Measurements from ENCODE around the gene RMRP. TPM values are rescaled to one million over a fixed set of nuclear protein-coding genes. Genes with fewer than 3 reads are reported as not detected.
"Not testable (repeated sequence)": the region's sequence is repeated elsewhere in the genome, so short reads cannot be mapped to it uniquely, and the experiment has no call there.

Gene RMRP
- total RNA-seq, 2 donors from 2014 or later: 17,358 to 20,060 TPM

GRCh38 chr9:35612843-35613242, 45.0 kb downstream of the RMRP start:
- no peak overlapping the region for H3K27ac Mint-ChIP-seq
- TF ChIP-seq CTCF (conservative IDR thresholded peaks at IDR 0.05): no peak
- peaks cover 12% of the 10 kb centered on the region for H3K4me1 Mint-ChIP-seq
- no peaks in the 10 kb centered on the region for H3K9me3 ChIP-seq (ENCODE audit: control insufficient read depth, low read length)
- no peak overlapping the region for H3K27ac ChIP-seq (ENCODE audit: low read depth, low read length)
- H3K27me3 ChIP-seq (ENCODE audit: control insufficient read depth, insufficient read depth, low read length, poor library complexity, severe bottlenecking): peaks cover 39% of the 10 kb centered on the region
- H3K36me3 Mint-ChIP-seq (ENCODE audit: low read depth): peaks cover 8% of the 10 kb centered on the region
- peaks cover 47% of the 10 kb centered on the region for H3K27me3 Mint-ChIP-seq (ENCODE audit: insufficient read depth)
- no peak overlapping the region for H3K4me3 ChIP-seq (ENCODE audit: low read length)
- H3K4me1 ChIP-seq (ENCODE audit: control insufficient read depth, insufficient read depth, low read length): no peaks in the 10 kb centered on the region
- H3K36me3 ChIP-seq (ENCODE audit: control insufficient read depth, insufficient read depth, low read length): peaks cover 8% of the 10 kb centered on the region
- no peaks in the 10 kb centered on the region for H3K9me3 Mint-ChIP-seq
- no peak overlapping the region for H3K9ac ChIP-seq (ENCODE audit: extremely low read depth, low read length, poor library complexity, severe bottlenecking)
- no peak overlapping the region for H3K4me3 Mint-ChIP-seq
- 93 to 100% methylated on average over 2 of the region's 2 CpGs for WGBS, 2 experiments (ENCODE audit: insufficient coverage in 1 of 2, insufficient read length in 1 of 2)
- no peak for DNase-seq

GRCh38 chr9:35612066-35612465, 45.8 kb downstream of the RMRP start:
- not testable (repeated sequence) for H3K9ac ChIP-seq (ENCODE audit: extremely low read depth, low read length, poor library complexity, severe bottlenecking); H3K27ac Mint-ChIP-seq; H3K4me3 ChIP-seq (ENCODE audit: low read length); H3K4me1 ChIP-seq (ENCODE audit: control insufficient read depth, insufficient read depth, low read length); H3K4me3 Mint-ChIP-seq; H3K27ac ChIP-seq (ENCODE audit: low read depth, low read length); H3K9me3 Mint-ChIP-seq; DNase-seq; H3K9me3 ChIP-seq (ENCODE audit: control insufficient read depth, low read length)
- Histone ChIP-seq H3K36me3 (ENCODE audit: control insufficient read depth, insufficient read depth, low read length) (peaks cover 14% of the 10 kb centered on the region), H3K27me3 (ENCODE audit: control insufficient read depth, insufficient read depth, low read length, poor library complexity, severe bottlenecking) (peaks cover 31% of the 10 kb centered on the region)
- Mint-ChIP-seq H3K4me1 (peaks cover 12% of the 10 kb centered on the region), H3K27me3 (ENCODE audit: insufficient read depth) (peaks cover 39% of the 10 kb centered on the region), H3K36me3 (ENCODE audit: low read depth) (peaks cover 15% of the 10 kb centered on the region)
- WGBS, 2 experiments (ENCODE audit: insufficient coverage in 1 of 2, insufficient read length in 1 of 2): 90 to 92% methylated on average over 4 of the region's 4 CpGs

GRCh38 chr9:35611230-35611797, 46.5 kb downstream of the RMRP start:
- peaks cover 33% of the 10 kb centered on the region for H3K27me3 Mint-ChIP-seq (ENCODE audit: insufficient read depth)
- Histone ChIP-seq H3K9ac (ENCODE audit: extremely low read depth, low read length, poor library complexity, severe bottlenecking) (no peak overlapping the region), H3K9me3 (ENCODE audit: control insufficient read depth, low read length) (no peaks in the 10 kb centered on the region), H3K4me3 (ENCODE audit: low read length) (no peak overlapping the region), H3K27me3 (ENCODE audit: control insufficient read depth, insufficient read depth, low read length, poor library complexity, severe bottlenecking) (peaks cover 23% of the 10 kb centered on the region), H3K27ac (ENCODE audit: low read depth, low read length) (no peak overlapping the region), H3K36me3 (ENCODE audit: control insufficient read depth, insufficient read depth, low read length) (peaks cover 14% of the 10 kb centered on the region), H3K4me1 (ENCODE audit: control insufficient read depth, insufficient read depth, low read length) (peaks cover 3% of the 10 kb centered on the region)
- no peaks in the 10 kb centered on the region for H3K9me3 Mint-ChIP-seq
- peak; percentile 79 for TF ChIP-seq CTCF (conservative IDR thresholded peaks at IDR 0.05)
- no peak overlapping the region for H3K27ac Mint-ChIP-seq
- DNase-seq: peak; percentile 75
- peaks cover 7% of the 10 kb centered on the region for H3K4me1 Mint-ChIP-seq
- no peak overlapping the region for H3K4me3 Mint-ChIP-seq
- 39 to 40% methylated on average over 7 to 8 of the region's 8 CpGs for WGBS, 2 experiments (ENCODE audit: insufficient coverage in 1 of 2, insufficient read length in 1 of 2)
- H3K36me3 Mint-ChIP-seq (ENCODE audit: low read depth): peaks cover 18% of the 10 kb centered on the region

GRCh38 chr9:35609820-35610163, 48.0 kb downstream of the RMRP start:
- H3K4me3 Mint-ChIP-seq: no peak overlapping the region
- WGBS, 2 experiments (ENCODE audit: insufficient coverage in 1 of 2, insufficient read length in 1 of 2): 92 to 93% methylated on average over 12 to 13 of the region's 13 CpGs
- Histone ChIP-seq H3K36me3 (ENCODE audit: control insufficient read depth, insufficient read depth, low read length) (peaks cover 14% of the 10 kb centered on the region), H3K27ac (ENCODE audit: low read depth, low read length) (no peak overlapping the region), H3K9me3 (ENCODE audit: control insufficient read depth, low read length) (no peaks in the 10 kb centered on the region), H3K9ac (ENCODE audit: extremely low read depth, low read length, poor library complexity, severe bottlenecking) (no peak overlapping the region), H3K4me3 (ENCODE audit: low read length) (no peak overlapping the region), H3K27me3 (ENCODE audit: control insufficient read depth, insufficient read depth, low read length, poor library complexity, severe bottlenecking) (peaks cover 13% of the 10 kb centered on the region), H3K4me1 (ENCODE audit: control insufficient read depth, insufficient read depth, low read length) (peaks cover 6% of the 10 kb centered on the region)
- no peak overlapping the region for H3K27ac Mint-ChIP-seq
- DNase-seq: no peak
- peaks cover 2% of the 10 kb centered on the region for H3K4me1 Mint-ChIP-seq
- H3K27me3 Mint-ChIP-seq (ENCODE audit: insufficient read depth): peaks cover 18% of the 10 kb centered on the region
- peaks cover 18% of the 10 kb centered on the region for H3K36me3 Mint-ChIP-seq (ENCODE audit: low read depth)
- TF ChIP-seq CTCF (conservative IDR thresholded peaks at IDR 0.05): no peak
- H3K9me3 Mint-ChIP-seq: no peaks in the 10 kb centered on the region

All from endodermal cell (in vitro differentiated cells).